A204.1 (cell line): Measurements from ENCODE around the gene TMC8.

Source experiments
- FAIRE-seq: peaks from 2 replicates; lab custom pipeline; 2012; peaks lifted over from hg19 to GRCh38; lab: Jason Lieb, UNC

TMC8 gene

GRCh38 chr17:78124081-78124835 lies 6.3 kb upstream of the TMC8 start:
- FAIRE-seq, result no peak

GRCh38 chr17:78124836-78125137 lies 5.8 kb upstream of the TMC8 start:
- no peak for FAIRE-seq

GRCh38 chr17:78125138-78125913 lies 5.2 kb upstream of the TMC8 start:
- FAIRE-seq, result no peak

- FAIRE-seq, result no peak
Measured at GRCh38 chr17:78125976-78126894, 4.3 kb upstream of the TMC8 start.

- no peak for FAIRE-seq
Measured at GRCh38 chr17:78126895-78127238, 3.7 kb upstream of the TMC8 start.

GRCh38 chr17:78127239-78127887 lies 3.2 kb upstream of the TMC8 start:
- no peak for FAIRE-seq

GRCh38 chr17:78127888-78128550 lies 2.6 kb upstream of the TMC8 start:
- FAIRE-seq, result no peak

- no peak for FAIRE-seq
Measured at GRCh38 chr17:78128551-78129350, 1.8 kb upstream of the TMC8 start, which contains the start of gene TMC6. TMC6 (minus strand) TSS chr17:78128755; CDS start chr17:78126832, 1,923 bp downstream.

- FAIRE-seq, result no peak
Measured at GRCh38 chr17:78129351-78130089, 1.1 kb upstream of the TMC8 start.

GRCh38 chr17:78130090-78130436 lies 508 bp upstream of the TMC8 start:
- no peak for FAIRE-seq

- FAIRE-seq, result no peak
Measured at GRCh38 chr17:78131172-78132083, 857 bp downstream of the TMC8 start.

- no peak for FAIRE-seq
Measured at GRCh38 chr17:78132084-78132676, 1.6 kb downstream of the TMC8 start.

- FAIRE-seq, result no peak
Measured at GRCh38 chr17:78132767-78133178, 2.2 kb downstream of the TMC8 start.

GRCh38 chr17:78133179-78133951 lies 2.8 kb downstream of the TMC8 start:
- FAIRE-seq, result no peak

- FAIRE-seq, result no peak
Measured at GRCh38 chr17:78133971-78134898, 3.7 kb downstream of the TMC8 start.

GRCh38 chr17:78134899-78135385 lies 4.4 kb downstream of the TMC8 start:
- FAIRE-seq, result no peak
